MCF 10A (cell line): ENCODE measurements around the gene SEMA3A. TPM values are rescaled to one million over a fixed set of nuclear protein-coding genes. Genes with fewer than 3 reads are reported as not detected.

Experiments
- BruUV-seq: library from RNA; stranded (reverse); fragments of 400-500 nt; replicated peaks from 2 replicates; lab custom pipeline; 2021; lab: Mats Ljungman, UMichigan
- CTCF ChIA-PET: fragments of 300-600 bp; sonication (Branson Sonifier 250); formaldehyde crosslinking; extraction: SDS; loops from one replicate; lab custom pipeline; 2021; ENCODE audit warnings: antibody characterized with exemption, inconsistent platforms; lab: Yijun Ruan, JAX
- POLR2A ChIA-PET: fragments of 300-600, 350-650 bp; sonication (Branson Sonifier 250); formaldehyde crosslinking; extraction: SDS; loops from one replicate; lab custom pipeline; 2020; ENCODE audit warnings: antibody characterized with exemption, inconsistent platforms; lab: Yijun Ruan, JAX
- DNase-seq: peaks from one replicate; pipeline ENCODE4 v3.0.0-alpha.2; 2018; ENCODE audit not compliant: unreplicated experiment
- H3K27ac Mint-ChIP-seq: one replicate; pipeline ENCODE4 v1.8.0; 2022; ENCODE audit warnings: mild to moderate bottlenecking, low read depth, mixed read lengths; ENCODE audit not compliant: unreplicated experiment
- H3K27me3 Mint-ChIP-seq: one replicate; pipeline ENCODE4 v1.8.0; 2022; ENCODE audit warnings: mixed read lengths; ENCODE audit not compliant: insufficient read depth, unreplicated experiment
- H3K36me3 Mint-ChIP-seq: one replicate; pipeline ENCODE4 v1.8.0; 2022; ENCODE audit warnings: mild to moderate bottlenecking, moderate library complexity, mixed read lengths; ENCODE audit not compliant: insufficient read depth, unreplicated experiment
- H3K4me1 Mint-ChIP-seq: one replicate; pipeline ENCODE4 v1.8.0; 2022; ENCODE audit warnings: mixed read lengths; ENCODE audit not compliant: insufficient read depth, unreplicated experiment
- H3K4me3 Mint-ChIP-seq: one replicate; pipeline ENCODE4 v1.8.0; 2022; ENCODE audit warnings: mild to moderate bottlenecking, moderate library complexity, mixed read lengths; ENCODE audit not compliant: unreplicated experiment
- H3K9me3 Mint-ChIP-seq: one replicate; pipeline ENCODE4 v1.8.0; 2022; ENCODE audit warnings: mixed read lengths; ENCODE audit not compliant: unreplicated experiment
- CTCF ChIP-seq: fragments of 200-600 bp; IDR thresholded peaks from one replicate; pipeline ENCODE4 v1.8.0; 2022; ENCODE audit warnings: antibody characterized with exemption, mild to moderate bottlenecking; ENCODE audit not compliant: unreplicated experiment
- intact Hi-C: fragments of 100-400 bp; cut with micrococcal nuclease; formaldehyde crosslinking; loops from 2 replicates; pipeline ENCODE4 v1.14.1; 2022
- total RNA-seq: library from RNA; stranded (reverse); gene quantifications from 2 replicates; pipeline ENCODE4 v1.2.3, GENCODE V29; 2022

The SEMA3A gene
- total RNA-seq, 1 experiment from 2014 or later, result 3.2 TPM

- DNase-seq, result no peak
- Mint-ChIP-seq H3K27ac (no peak overlapping the region), H3K4me3 (no peak overlapping the region), H3K27me3 (no peaks in the 10 kb centered on the region), H3K9me3 (no peaks in the 10 kb centered on the region), H3K36me3 (no peaks in the 10 kb centered on the region), H3K4me1 (no peaks in the 10 kb centered on the region)
- CTCF ChIA-PET, result interaction anchor here (0.7 to 0.8 kb wide), 2 partner anchors 9 to 30 kb away, joined by 3 read pairs; no protein-coding TSS in a partner anchor
- POLR2A ChIA-PET, result interaction anchor here (1.1 kb wide), 1 partner anchor 8 kb away, joined by 3 read pairs; no protein-coding TSS in a partner anchor
- BruUV-seq, result no TSS peak
- no peak for TF ChIP-seq CTCF
- intact Hi-C loops, result no loop called here
Measured at GRCh38 chr7:84162584-84162983, 32.0 kb downstream of the SEMA3A start.

- no peaks in the 10 kb centered on the region for H3K4me1 Mint-ChIP-seq
- H3K4me3 Mint-ChIP-seq, result no peak overlapping the region
- intact Hi-C loops, result no loop called here
- no peak for DNase-seq
- CTCF ChIA-PET, result interaction anchor here (0.6 to 0.9 kb wide), 3 partner anchors 9 to 110 kb away, joined by 3 read pairs; no protein-coding TSS in a partner anchor
- no TSS peak for BruUV-seq
- H3K9me3 Mint-ChIP-seq, result no peaks in the 10 kb centered on the region
- POLR2A ChIA-PET, result interaction anchor here (1.1 kb wide), 1 partner anchor 9 kb away, joined by 3 read pairs; no protein-coding TSS in a partner anchor
- H3K27ac Mint-ChIP-seq, result no peak overlapping the region
- no peaks in the 10 kb centered on the region for H3K36me3 Mint-ChIP-seq
- TF ChIP-seq CTCF, result no peak
- H3K27me3 Mint-ChIP-seq, result no peaks in the 10 kb centered on the region
Measured at GRCh38 chr7:84162125-84162524, 32.5 kb downstream of the SEMA3A start.

- no peak for DNase-seq
- POLR2A ChIA-PET, result interaction anchor here (1.1 kb wide), 1 partner anchor 9 kb away, joined by 3 read pairs; no protein-coding TSS in a partner anchor
- Mint-ChIP-seq H3K9me3 (no peaks in the 10 kb centered on the region), H3K27me3 (no peaks in the 10 kb centered on the region), H3K4me3 (no peak overlapping the region), H3K4me1 (no peaks in the 10 kb centered on the region), H3K27ac (no peak overlapping the region), H3K36me3 (no peaks in the 10 kb centered on the region)
- no peak for TF ChIP-seq CTCF
- intact Hi-C loops, result no loop called here
- CTCF ChIA-PET, result interaction anchor here (0.6 to 0.9 kb wide), 3 partner anchors 10 to 229 kb away, joined by 3 read pairs; no protein-coding TSS in a partner anchor
- BruUV-seq, result no TSS peak
Measured at GRCh38 chr7:84161398-84161797, 33.2 kb downstream of the SEMA3A start.

- no peak for DNase-seq
- H3K9me3 Mint-ChIP-seq, result no peaks in the 10 kb centered on the region
- no TSS peak for BruUV-seq
- no peak overlapping the region for H3K4me3 Mint-ChIP-seq
- no peaks in the 10 kb centered on the region for H3K27me3 Mint-ChIP-seq
- TF ChIP-seq CTCF, result no peak
- intact Hi-C loops, result no loop called here
- H3K4me1 Mint-ChIP-seq, result no peaks in the 10 kb centered on the region
- no peak overlapping the region for H3K27ac Mint-ChIP-seq
- no peaks in the 10 kb centered on the region for H3K36me3 Mint-ChIP-seq
- CTCF ChIA-PET, result no interaction called here
- POLR2A ChIA-PET, result interaction anchor here (0.5 kb wide), 1 partner anchor 17 kb away, joined by 4 read pairs; no protein-coding TSS in a partner anchor
Measured at GRCh38 chr7:84159435-84159834, 35.2 kb downstream of the SEMA3A start.
